GM13976 (cell line): ENCODE data around the gene COL4A1.

Experiments used
- DNase-seq: peaks from one replicate; pipeline ENCODE4 v3.0.0; 2012; ENCODE audit warnings: low spot score
- CTCF ChIP-seq: IDR thresholded peaks from 2 replicates; pipeline ENCODE4 v1.5.1; 2012; ENCODE audit warnings: borderline replicate concordance, mild to moderate bottlenecking; ENCODE audit not compliant: insufficient read depth; ENCODE audit errors: extremely low read depth, missing control alignments, control extremely low read depth
- in situ Hi-C: fragments of 300-500 bp; cut with MboI; formaldehyde crosslinking; loops from one replicate; pipeline ENCODE4 v1.12.0; 2022; ENCODE audit warnings: low sequenced_read_pairs, mixed read lengths, inconsistent platforms; ENCODE audit not compliant: unreplicated experiment

The COL4A1 gene

GRCh38 chr13:110227416-110227815 lies 79.5 kb downstream of the COL4A1 start:
- TF ChIP-seq CTCF, result no peak
- no peak for DNase-seq
- in situ Hi-C loops, result loop anchor here (10.0 to 25.0 kb wide), 2 partner anchors 187 to 610 kb away; no protein-coding TSS in a partner anchor

GRCh38 chr13:110225609-110226574 lies 81.1 kb downstream of the COL4A1 start:
- in situ Hi-C loops, result loop anchor here (10.0 to 25.0 kb wide), 2 partner anchors 189 to 611 kb away; no protein-coding TSS in a partner anchor
- TF ChIP-seq CTCF, result no peak
- DNase-seq, result no peak

- no peak for TF ChIP-seq CTCF
- in situ Hi-C loops, result loop anchor here (10.0 to 25.0 kb wide), 2 partner anchors 190 to 612 kb away; no protein-coding TSS in a partner anchor
Observed at GRCh38 chr13:110225003-110225402, 82.0 kb downstream of the COL4A1 start.

GRCh38 chr13:110224519-110224918 lies 82.4 kb downstream of the COL4A1 start:
- in situ Hi-C loops, result loop anchor here (10.0 kb wide), 1 partner anchor 190 kb away; no protein-coding TSS in a partner anchor
- no peak for DNase-seq
- TF ChIP-seq CTCF, result no peak

More at GRCh38 chr13:110225003-110225402, 82.0 kb downstream of the COL4A1 start:
- no peak for DNase-seq

GRCh38 chr13:110221406-110222117 lies 85.4 kb downstream of the COL4A1 start:
- in situ Hi-C loops, result loop anchor here (10.0 kb wide), 1 partner anchor 193 kb away; no protein-coding TSS in a partner anchor
- DNase-seq, result no peak
- no peak for TF ChIP-seq CTCF

GRCh38 chr13:110220471-110220870 lies 86.5 kb downstream of the COL4A1 start:
- in situ Hi-C loops, result loop anchor here (10.0 kb wide), 1 partner anchor 194 kb away; no protein-coding TSS in a partner anchor

More at GRCh38 chr13:110220471-110220870, 86.5 kb downstream of the COL4A1 start:
- no peak for DNase-seq
- TF ChIP-seq CTCF, result no peak
